Spleen (tissue), 7 donors: ENCODE measurements around the gene ASH1L.

Experiments
- CTCF ChIP-seq, 11 experiments: fragments of 200-600 bp in 7 of 11; fragments of 450-650 bp in 4 of 11; sonication (generic) in 4 of 11; IDR thresholded peaks in 8 of 11; conservative IDR thresholded peaks in 3 of 11; 1 replicate in 7 of 11; 2 replicates in 4 of 11; pipeline versions ENCODE4 v1.4.0 to v1.8.0; 2016 to 2021; ENCODE audit warnings: antibody characterized with exemption in 11 of 11, inconsistent platforms in 4 of 11, mild to moderate bottlenecking in 1 of 11
- POLR2A ChIP-seq, 3 donors: fragments of 450-650 bp; IDR thresholded peaks; one replicate each; pipeline ENCODE4 v1.5.1; 2017; ENCODE audit warnings: antibody characterized with exemption in 3 of 3, mild to moderate bottlenecking in 1 of 3
- donor health status: DM: no; HTN: no; CAD: no; lungs with moderate emphysema.
- donor health status: DM: no; HTN: no; CAD: no.
- donor health status: DM: no; HTN: no; CAD: no.

DNA sequence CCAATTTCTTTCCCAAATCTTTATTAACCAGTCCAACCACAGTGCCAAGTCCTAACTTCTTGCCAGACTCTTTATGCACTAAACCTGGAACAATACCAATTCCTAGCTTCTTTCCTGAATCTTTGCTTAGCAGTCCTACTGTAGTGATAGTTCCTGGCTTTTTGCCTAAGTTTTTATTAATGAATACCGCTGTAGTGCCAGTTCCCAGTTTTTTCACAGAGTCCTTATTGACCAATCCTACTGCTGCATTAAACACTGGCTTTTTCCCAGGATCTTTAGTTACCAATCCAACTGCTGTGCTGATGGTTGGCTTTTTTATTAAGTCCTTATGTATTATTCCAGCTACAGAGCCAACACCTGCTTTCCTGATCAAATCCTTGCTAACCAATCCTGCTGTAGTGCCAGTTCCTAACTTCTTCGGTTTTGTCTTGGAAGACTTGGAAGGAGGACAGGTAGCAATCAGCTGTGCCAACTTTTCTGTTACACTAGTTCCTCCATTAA is 80.8 kb downstream of the ASH1L start:
- TF ChIP-seq CTCF (IDR thresholded peaks at IDR 0.05 in 8 of 11, conservative IDR thresholded peaks at IDR 0.05 in 3 of 11) (no peak), POLR2A (IDR thresholded peaks at IDR 0.05) (no peak)
